Sigmoid colon (tissue), 4 donors: ENCODE data around the gene GLYR1.

Source experiments
- EP300 ChIP-seq, 4 donors: sonication (generic); formaldehyde crosslinking; IDR thresholded peaks; one replicate each; pipeline ENCODE4 v1.6.1; 2017; ENCODE audit warnings: antibody characterized with exemption in 4 of 4
- POLR2A ChIP-seq, 2 donors: fragments of 450-650 bp; IDR thresholded peaks; one replicate each; pipeline ENCODE4 v1.6.1; 2016; ENCODE audit warnings: antibody characterized with exemption in 2 of 2, mild to moderate bottlenecking in 2 of 2, moderate library complexity in 2 of 2
- TF ChIP-seq, protein P1 (sequence below), 4 experiments: fragments of 450-650 bp in 3 of 4; fragments of 200-600 bp in 1 of 4; IDR thresholded peaks; one replicate each; pipeline ENCODE4 v1.5.1; 2016 to 2019; ENCODE audit warnings: antibody characterized with exemption in 4 of 4, mild to moderate bottlenecking in 3 of 4, moderate library complexity in 2 of 4

DNA sequence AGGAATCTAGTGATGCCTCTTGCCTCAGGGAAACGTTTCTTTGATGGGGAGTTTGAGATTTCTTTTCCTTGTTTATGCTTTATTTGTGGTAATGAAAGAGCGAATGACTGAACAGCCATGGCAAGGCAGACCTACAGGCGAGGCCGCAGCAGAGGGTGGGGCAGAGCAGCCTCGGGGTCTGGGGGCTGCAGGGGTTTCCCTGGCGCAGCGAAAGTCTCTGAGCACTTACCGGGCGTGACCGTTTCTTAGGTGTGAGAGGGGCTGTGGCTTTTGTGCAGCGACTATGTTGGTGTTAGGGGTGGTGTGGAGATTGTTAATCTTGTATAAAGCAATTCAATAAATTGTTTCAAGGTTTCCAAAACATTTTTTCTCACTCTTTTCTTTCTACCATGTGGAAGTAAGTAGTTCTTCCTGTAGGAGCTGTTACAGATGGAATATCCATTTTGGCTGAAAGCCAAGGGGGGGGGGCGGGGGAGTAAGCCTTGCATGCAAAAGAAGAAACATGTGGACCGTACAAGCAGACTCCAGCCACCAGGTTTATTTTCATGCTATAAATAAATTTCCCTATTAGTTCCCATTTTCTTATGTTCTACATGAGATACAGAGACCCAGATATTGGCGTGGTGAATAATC, 35.0 kb upstream of the GLYR1 start:
- no peak for TF ChIP-seq POLR2A (IDR thresholded peaks at IDR 0.05)
- TF ChIP-seq EP300 (IDR thresholded peaks at IDR 0.05), result no peak
- TF ChIP-seq, protein P1, sequence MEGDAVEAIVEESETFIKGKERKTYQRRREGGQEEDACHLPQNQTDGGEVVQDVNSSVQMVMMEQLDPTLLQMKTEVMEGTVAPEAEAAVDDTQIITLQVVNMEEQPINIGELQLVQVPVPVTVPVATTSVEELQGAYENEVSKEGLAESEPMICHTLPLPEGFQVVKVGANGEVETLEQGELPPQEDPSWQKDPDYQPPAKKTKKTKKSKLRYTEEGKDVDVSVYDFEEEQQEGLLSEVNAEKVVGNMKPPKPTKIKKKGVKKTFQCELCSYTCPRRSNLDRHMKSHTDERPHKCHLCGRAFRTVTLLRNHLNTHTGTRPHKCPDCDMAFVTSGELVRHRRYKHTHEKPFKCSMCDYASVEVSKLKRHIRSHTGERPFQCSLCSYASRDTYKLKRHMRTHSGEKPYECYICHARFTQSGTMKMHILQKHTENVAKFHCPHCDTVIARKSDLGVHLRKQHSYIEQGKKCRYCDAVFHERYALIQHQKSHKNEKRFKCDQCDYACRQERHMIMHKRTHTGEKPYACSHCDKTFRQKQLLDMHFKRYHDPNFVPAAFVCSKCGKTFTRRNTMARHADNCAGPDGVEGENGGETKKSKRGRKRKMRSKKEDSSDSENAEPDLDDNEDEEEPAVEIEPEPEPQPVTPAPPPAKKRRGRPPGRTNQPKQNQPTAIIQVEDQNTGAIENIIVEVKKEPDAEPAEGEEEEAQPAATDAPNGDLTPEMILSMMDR (IDR thresholded peaks at IDR 0.05), result no peak
